Hepatocyte (in vitro differentiated cells): Measurements from ENCODE around the gene FTCD.

Source experiments
- EZH2 ChIP-seq: fragments of 200-600 bp; sonication (generic); IDR thresholded peaks from 2 replicates; pipeline ENCODE4 v1.6.1; 2016; ENCODE audit warnings: antibody characterized with exemption, mild to moderate bottlenecking, borderline replicate concordance
- TF ChIP-seq, protein P1 (sequence below): fragments of 200-600 bp; sonication (generic); IDR thresholded peaks from 2 replicates; pipeline ENCODE4 v1.5.1; 2016; ENCODE audit warnings: antibody characterized with exemption, mild to moderate bottlenecking; ENCODE audit not compliant: poor library complexity

GRCh38 chr21:46178961-46179360 is 23.6 kb upstream of the FTCD start:
- TF ChIP-seq, protein P1, sequence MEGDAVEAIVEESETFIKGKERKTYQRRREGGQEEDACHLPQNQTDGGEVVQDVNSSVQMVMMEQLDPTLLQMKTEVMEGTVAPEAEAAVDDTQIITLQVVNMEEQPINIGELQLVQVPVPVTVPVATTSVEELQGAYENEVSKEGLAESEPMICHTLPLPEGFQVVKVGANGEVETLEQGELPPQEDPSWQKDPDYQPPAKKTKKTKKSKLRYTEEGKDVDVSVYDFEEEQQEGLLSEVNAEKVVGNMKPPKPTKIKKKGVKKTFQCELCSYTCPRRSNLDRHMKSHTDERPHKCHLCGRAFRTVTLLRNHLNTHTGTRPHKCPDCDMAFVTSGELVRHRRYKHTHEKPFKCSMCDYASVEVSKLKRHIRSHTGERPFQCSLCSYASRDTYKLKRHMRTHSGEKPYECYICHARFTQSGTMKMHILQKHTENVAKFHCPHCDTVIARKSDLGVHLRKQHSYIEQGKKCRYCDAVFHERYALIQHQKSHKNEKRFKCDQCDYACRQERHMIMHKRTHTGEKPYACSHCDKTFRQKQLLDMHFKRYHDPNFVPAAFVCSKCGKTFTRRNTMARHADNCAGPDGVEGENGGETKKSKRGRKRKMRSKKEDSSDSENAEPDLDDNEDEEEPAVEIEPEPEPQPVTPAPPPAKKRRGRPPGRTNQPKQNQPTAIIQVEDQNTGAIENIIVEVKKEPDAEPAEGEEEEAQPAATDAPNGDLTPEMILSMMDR = no peak
- no peak for TF ChIP-seq EZH2
